Neural cell (in vitro differentiated cells): ENCODE measurements around the gene GPAT3. TPM values are rescaled to one million over a fixed set of nuclear protein-coding genes. Genes with fewer than 3 reads are reported as not detected.

Experiments
- H2AFZ ChIP-seq: fragments of 200-600, 300-800 bp; sonication (generic), shearing (Covaris generic); 2 replicates; pipeline ENCODE4 v1.6.0; 2014; ENCODE audit warnings: low read depth, mild to moderate bottlenecking, antibody characterized with exemption, low read length, moderate library complexity
- H3F3A ChIP-seq: fragments of 200-600 bp; shearing (Covaris generic); 2 replicates; pipeline ENCODE4 v1.6.1; 2016; ENCODE audit warnings: mild to moderate bottlenecking, moderate library complexity, mixed read lengths, antibody characterized with exemption, low read length; ENCODE audit not compliant: insufficient read depth, poor library complexity, severe bottlenecking
- H3K27ac ChIP-seq: fragments of 200-600, 300-800 bp; sonication (generic), shearing (Covaris generic); 2 replicates; pipeline ENCODE4 v1.5.1; 2014; ENCODE audit warnings: mild to moderate bottlenecking, low read length, moderate library complexity
- H3K27me3 ChIP-seq: fragments of 300-800, 200-600 bp; sonication (generic), shearing (Covaris generic); 2 replicates; pipeline ENCODE4 v1.6.0; 2014; ENCODE audit warnings: mild to moderate bottlenecking, low read depth, low read length, moderate library complexity; ENCODE audit not compliant: insufficient read depth
- H3K36me3 ChIP-seq: fragments of 300-800, 200-600 bp; sonication (generic), shearing (Covaris generic); 2 replicates; pipeline ENCODE4 v1.5.1; 2014; ENCODE audit warnings: mild to moderate bottlenecking, antibody characterized with exemption, low read length, moderate library complexity; ENCODE audit not compliant: insufficient read depth
- H3K4me2 ChIP-seq: fragments of 300-800, 200-600 bp; sonication (generic), shearing (Covaris generic); 2 replicates; pipeline ENCODE4 v1.6.0; 2014; ENCODE audit warnings: mild to moderate bottlenecking, low read length
- H3K4me3 ChIP-seq: fragments of 300-800, 200-600 bp; sonication (generic), shearing (Covaris generic); 2 replicates; pipeline ENCODE4 v1.5.1; 2014; ENCODE audit warnings: mild to moderate bottlenecking, low read length, moderate library complexity
- H3K79me2 ChIP-seq: fragments of 200-600 bp; shearing (Covaris generic); replicated peaks from 2 replicates; pipeline ENCODE4 v1.6.0; 2014; ENCODE audit warnings: mild to moderate bottlenecking, low read length, moderate library complexity; ENCODE audit not compliant: insufficient read depth
- H3K9ac ChIP-seq: fragments of 300-800, 200-600 bp; sonication (generic), shearing (Covaris generic); 2 replicates; pipeline ENCODE4 v1.6.1; 2016; ENCODE audit warnings: mild to moderate bottlenecking, low read length, mixed read lengths
- H3K9me2 ChIP-seq: fragments of 200-600 bp; shearing (Covaris generic); 2 replicates; pipeline ENCODE4 v1.6.1; 2016; ENCODE audit warnings: mild to moderate bottlenecking, low read length, mixed read lengths; ENCODE audit not compliant: insufficient read depth
- H3K9me3 ChIP-seq: fragments of 200-600, 300-800 bp; sonication (generic), shearing (Covaris generic); 2 replicates; pipeline ENCODE4 v1.6.1; 2016; ENCODE audit warnings: mild to moderate bottlenecking, mixed run types, low read length, moderate library complexity, mixed read lengths
- H4K20me1 ChIP-seq: fragments of 200-600 bp; shearing (Covaris generic); 2 replicates; pipeline ENCODE4 v1.6.1; 2016; ENCODE audit warnings: mild to moderate bottlenecking, mixed run types; ENCODE audit not compliant: insufficient read depth
- CTCF ChIP-seq: fragments of 450-650 bp; IDR thresholded peaks from 2 replicates; pipeline ENCODE4 v1.5.1; 2014; ENCODE audit warnings: antibody characterized with exemption, mild to moderate bottlenecking, moderate library complexity; ENCODE audit not compliant: poor library complexity, severe bottlenecking
- EP300 ChIP-seq: fragments of 450-650 bp; conservative IDR thresholded peaks from 2 replicates; pipeline ENCODE4 v1.6.1; 2014; ENCODE audit warnings: antibody characterized with exemption, mild to moderate bottlenecking, moderate library complexity; ENCODE audit not compliant: poor library complexity, severe bottlenecking
- EZH2 ChIP-seq: fragments of 200-600, 300-800 bp; shearing (Covaris generic), sonication (generic); IDR thresholded peaks from 2 replicates; pipeline ENCODE4 v1.6.1; 2014; ENCODE audit warnings: antibody characterized with exemption, low read length, borderline replicate concordance, mild to moderate bottlenecking; ENCODE audit not compliant: insufficient read depth, poor library complexity, severe bottlenecking
- MXI1 ChIP-seq: fragments of 450-650 bp; conservative IDR thresholded peaks from 2 replicates; pipeline ENCODE4 v1.6.1; 2014; ENCODE audit warnings: antibody characterized with exemption, mild to moderate bottlenecking; ENCODE audit not compliant: poor library complexity, severe bottlenecking
- POLR2AphosphoS5 ChIP-seq: IDR thresholded peaks from 2 replicates; pipeline ENCODE4 v1.6.1; 2012
- RAD21 ChIP-seq: fragments of 450-650 bp; conservative IDR thresholded peaks from 2 replicates; pipeline ENCODE4 v1.6.1; 2014; ENCODE audit warnings: antibody characterized with exemption, mild to moderate bottlenecking, moderate library complexity
- SMC3 ChIP-seq: fragments of 450-650 bp; conservative IDR thresholded peaks from 2 replicates; pipeline ENCODE4 v1.6.1; 2014; ENCODE audit warnings: antibody characterized with exemption, mild to moderate bottlenecking, moderate library complexity; ENCODE audit not compliant: poor library complexity
- TAF1 ChIP-seq: IDR thresholded peaks from 2 replicates; pipeline ENCODE4 v1.6.1; 2012; ENCODE audit warnings: low read depth
- polyA plus RNA-seq: library from polyadenylated mRNA; depleted of rRNA; stranded (reverse); fragments of >200 nt; gene quantifications from 2 replicates; pipeline ENCODE4 v1.2.3, GENCODE V29; 2014
- TF ChIP-seq, protein P1 (sequence below): IDR thresholded peaks from 2 replicates; pipeline ENCODE4 v1.6.1; 2012; ENCODE audit warnings: borderline replicate concordance

GPAT3 gene
- polyA plus RNA-seq, 1 donor from 2014 or later = not detected

DNA sequence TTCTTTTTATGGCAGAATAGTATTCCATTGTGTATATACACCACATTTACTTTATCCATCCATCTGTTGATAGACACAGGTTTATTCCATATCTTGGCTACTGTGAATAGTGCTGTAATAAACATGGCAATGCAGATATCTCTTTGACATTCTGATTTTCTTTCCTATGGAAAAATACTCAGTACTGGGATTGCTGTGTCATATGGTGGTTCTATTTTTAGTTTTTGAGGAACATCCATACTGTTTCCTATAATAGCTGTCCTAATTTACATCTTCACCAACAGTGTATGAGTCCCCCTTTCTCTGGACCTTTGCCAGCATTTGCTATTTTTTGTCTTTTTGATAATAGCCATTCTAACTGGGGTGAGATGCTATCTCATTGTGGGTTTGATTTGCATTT, 73.5 kb downstream of the GPAT3 start:
- H3K4me2 ChIP-seq = no peak overlapping the region
- no peaks in the 10 kb centered on the region for H3K27me3 ChIP-seq
- H3F3A ChIP-seq = no peaks in the 10 kb centered on the region
- H3K27ac ChIP-seq = no peak overlapping the region
- H3K4me3 ChIP-seq = no peak overlapping the region
- H3K9ac ChIP-seq = no peak overlapping the region
- H3K79me2 ChIP-seq = no peaks in the 10 kb centered on the region
- TF ChIP-seq EP300 (no peak), POLR2AphosphoS5 (no peak), EZH2 (no peak), TAF1 (no peak), RAD21 (no peak), SMC3 (no peak), CTCF (no peak), MXI1 (no peak)
- TF ChIP-seq, protein P1, sequence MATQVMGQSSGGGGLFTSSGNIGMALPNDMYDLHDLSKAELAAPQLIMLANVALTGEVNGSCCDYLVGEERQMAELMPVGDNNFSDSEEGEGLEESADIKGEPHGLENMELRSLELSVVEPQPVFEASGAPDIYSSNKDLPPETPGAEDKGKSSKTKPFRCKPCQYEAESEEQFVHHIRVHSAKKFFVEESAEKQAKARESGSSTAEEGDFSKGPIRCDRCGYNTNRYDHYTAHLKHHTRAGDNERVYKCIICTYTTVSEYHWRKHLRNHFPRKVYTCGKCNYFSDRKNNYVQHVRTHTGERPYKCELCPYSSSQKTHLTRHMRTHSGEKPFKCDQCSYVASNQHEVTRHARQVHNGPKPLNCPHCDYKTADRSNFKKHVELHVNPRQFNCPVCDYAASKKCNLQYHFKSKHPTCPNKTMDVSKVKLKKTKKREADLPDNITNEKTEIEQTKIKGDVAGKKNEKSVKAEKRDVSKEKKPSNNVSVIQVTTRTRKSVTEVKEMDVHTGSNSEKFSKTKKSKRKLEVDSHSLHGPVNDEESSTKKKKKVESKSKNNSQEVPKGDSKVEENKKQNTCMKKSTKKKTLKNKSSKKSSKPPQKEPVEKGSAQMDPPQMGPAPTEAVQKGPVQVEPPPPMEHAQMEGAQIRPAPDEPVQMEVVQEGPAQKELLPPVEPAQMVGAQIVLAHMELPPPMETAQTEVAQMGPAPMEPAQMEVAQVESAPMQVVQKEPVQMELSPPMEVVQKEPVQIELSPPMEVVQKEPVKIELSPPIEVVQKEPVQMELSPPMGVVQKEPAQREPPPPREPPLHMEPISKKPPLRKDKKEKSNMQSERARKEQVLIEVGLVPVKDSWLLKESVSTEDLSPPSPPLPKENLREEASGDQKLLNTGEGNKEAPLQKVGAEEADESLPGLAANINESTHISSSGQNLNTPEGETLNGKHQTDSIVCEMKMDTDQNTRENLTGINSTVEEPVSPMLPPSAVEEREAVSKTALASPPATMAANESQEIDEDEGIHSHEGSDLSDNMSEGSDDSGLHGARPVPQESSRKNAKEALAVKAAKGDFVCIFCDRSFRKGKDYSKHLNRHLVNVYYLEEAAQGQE = no peak
- no peaks in the 10 kb centered on the region for H4K20me1 ChIP-seq
- H2AFZ ChIP-seq = no peak overlapping the region
- H3K9me3 ChIP-seq = no peaks in the 10 kb centered on the region
- H3K9me2 ChIP-seq = no peaks in the 10 kb centered on the region
- no peaks in the 10 kb centered on the region for H3K36me3 ChIP-seq

- Histone ChIP-seq H2AFZ (no peak overlapping the region), H3K79me2 (no peaks in the 10 kb centered on the region), H3K27me3 (no peaks in the 10 kb centered on the region), H3K9me3 (no peaks in the 10 kb centered on the region), H3F3A (no peaks in the 10 kb centered on the region), H4K20me1 (no peaks in the 10 kb centered on the region), H3K4me3 (no peak overlapping the region), H3K9me2 (no peaks in the 10 kb centered on the region), H3K27ac (no peak overlapping the region), H3K4me2 (no peak overlapping the region), H3K36me3 (no peaks in the 10 kb centered on the region), H3K9ac (no peak overlapping the region)
- TF ChIP-seq MXI1 (no peak), RAD21 (no peak), EZH2 (no peak), TAF1 (no peak), POLR2AphosphoS5 (no peak), SMC3 (no peak), CTCF (no peak), EP300 (no peak)
- TF ChIP-seq, protein P1 = no peak
These were observed 74.8 kb downstream of the GPAT3 start for GRCh38 chr4:83610729-83611128.
